Effector memory CD4-positive, alpha-beta T cell (primary cell): ENCODE measurements around the gene DCT.
"Not testable (repeated sequence)": the region's sequence is repeated elsewhere in the genome, so short reads cannot be mapped to it uniquely, and the experiment has no call there.

Experiments used
- DNase-seq, 3 donors: peaks; one replicate each; pipeline ENCODE4 v3.0.0-alpha.2; 2020
- H3K27ac ChIP-seq: 2 replicates; pipeline ENCODE4 v1.7.0; 2013; ENCODE audit warnings: mild to moderate bottlenecking, low read length, moderate library complexity; ENCODE audit not compliant: insufficient read depth, poor library complexity, severe bottlenecking
- H3K27me3 ChIP-seq: replicated peaks from 2 replicates; pipeline ENCODE4 v1.7.0; 2013; ENCODE audit warnings: mild to moderate bottlenecking, low read length; ENCODE audit not compliant: insufficient read depth, control insufficient read depth, poor library complexity, severe bottlenecking
- H3K36me3 ChIP-seq: 2 replicates; pipeline ENCODE4 v1.7.0; 2013; ENCODE audit warnings: mild to moderate bottlenecking, low read length, moderate library complexity; ENCODE audit not compliant: control insufficient read depth, insufficient read depth
- H3K4me1 ChIP-seq: 2 replicates; pipeline ENCODE4 v1.7.0; 2013; ENCODE audit warnings: low read length, mild to moderate bottlenecking; ENCODE audit not compliant: control insufficient read depth, insufficient read depth, poor library complexity, severe bottlenecking
- H3K4me3 ChIP-seq: 2 replicates; pipeline ENCODE4 v1.7.0; 2013; ENCODE audit warnings: low read length, low read depth, mild to moderate bottlenecking; ENCODE audit not compliant: insufficient read depth, poor library complexity, severe bottlenecking
- H3K9me3 ChIP-seq: 2 replicates; pipeline ENCODE4 v1.7.0; 2013; ENCODE audit warnings: mild to moderate bottlenecking, low read length, moderate library complexity; ENCODE audit not compliant: control insufficient read depth

Gene DCT

DNA sequence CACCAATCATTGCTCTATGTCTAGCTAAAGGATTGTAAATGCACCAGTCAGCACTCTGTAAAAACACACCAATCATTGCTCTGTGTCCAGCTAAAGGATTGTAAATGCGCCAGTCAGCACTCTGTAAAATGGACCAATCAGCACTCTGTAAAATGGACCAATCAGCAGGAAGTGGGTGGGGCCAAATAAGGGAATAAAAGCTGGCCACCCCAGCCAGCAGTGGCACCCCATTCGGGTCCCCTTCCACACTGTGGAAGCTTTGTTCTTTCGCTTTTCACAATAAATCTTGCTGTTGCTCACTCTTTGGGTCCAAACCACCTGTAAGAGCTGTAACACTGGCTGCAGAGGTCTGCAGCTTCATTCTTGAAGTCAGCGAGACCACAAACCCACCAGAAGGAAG, 19.3 kb upstream of the DCT start:
- H3K4me1 ChIP-seq, H3K27me3 ChIP-seq, H3K36me3 ChIP-seq, H3K9me3 ChIP-seq, H3K4me3 ChIP-seq, DNase-seq, H3K27ac ChIP-seq: not testable (repeated sequence)

GRCh38 chr13:94495806-94496205, 16.3 kb upstream of the DCT start:
- H3K4me3 ChIP-seq, result no peak overlapping the region
- no peak overlapping the region for H3K27ac ChIP-seq
- no peaks in the 10 kb centered on the region for H3K9me3 ChIP-seq
- H3K27me3 ChIP-seq, result no peaks in the 10 kb centered on the region
- no peak for DNase-seq
- no peaks in the 10 kb centered on the region for H3K36me3 ChIP-seq
- H3K4me1 ChIP-seq, result no peaks in the 10 kb centered on the region

GRCh38 chr13:94494026-94494425, 14.5 kb upstream of the DCT start:
- no peak overlapping the region for H3K27ac ChIP-seq
- H3K4me3 ChIP-seq, result no peak overlapping the region
- no peak for DNase-seq
- H3K9me3 ChIP-seq, result no peaks in the 10 kb centered on the region
- no peaks in the 10 kb centered on the region for H3K4me1 ChIP-seq
- H3K27me3 ChIP-seq, result no peaks in the 10 kb centered on the region
- H3K36me3 ChIP-seq, result no peaks in the 10 kb centered on the region

DNA sequence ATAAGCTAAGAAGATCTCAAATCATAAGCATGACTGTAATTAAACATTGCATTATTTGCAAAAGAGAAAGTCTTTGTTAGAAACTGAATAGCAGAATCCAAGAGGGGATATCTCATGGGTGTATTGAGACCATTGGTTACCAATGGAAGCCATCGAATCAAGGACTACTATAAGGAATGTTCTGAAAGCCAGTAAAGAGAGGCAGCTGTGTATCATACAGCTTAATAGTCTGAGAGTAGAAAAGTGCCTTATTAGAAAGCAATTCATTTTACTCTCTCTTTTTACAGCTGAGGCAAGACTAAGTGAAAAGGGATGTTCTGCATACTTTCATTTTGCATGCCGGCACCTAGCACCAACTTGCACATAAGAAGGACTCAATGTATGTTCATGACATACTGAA, 7.6 kb upstream of the DCT start:
- Histone ChIP-seq H3K36me3 (no peaks in the 10 kb centered on the region), H3K9me3 (no peaks in the 10 kb centered on the region), H3K4me1 (no peaks in the 10 kb centered on the region), H3K27me3 (no peaks in the 10 kb centered on the region), H3K4me3 (no peak overlapping the region), H3K27ac (no peak overlapping the region)
- no peak for DNase-seq

DNA sequence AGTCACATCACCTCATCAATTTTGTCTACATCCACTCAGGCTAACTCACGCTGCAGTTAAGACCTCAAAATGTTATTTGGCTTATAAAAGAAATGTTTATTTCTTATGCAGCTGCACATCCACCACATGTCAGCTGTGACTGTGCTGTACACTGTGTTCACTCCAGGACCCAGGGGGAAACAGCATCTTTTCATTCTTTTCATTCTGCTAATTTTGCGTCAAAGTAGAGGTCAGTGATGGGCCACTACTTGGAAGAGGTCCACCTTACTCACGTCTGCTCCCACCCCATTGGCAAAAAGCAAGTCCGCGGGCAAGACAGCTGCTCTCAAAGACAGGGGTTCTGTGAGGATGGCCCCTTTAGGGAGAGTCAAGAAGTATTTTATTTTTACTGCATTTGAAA, 4.5 kb upstream of the DCT start:
- DNase-seq, result no peak
- Histone ChIP-seq H3K27ac (no peak overlapping the region), H3K4me1 (no peaks in the 10 kb centered on the region), H3K4me3 (no peak overlapping the region), H3K27me3 (no peaks in the 10 kb centered on the region), H3K9me3 (no peaks in the 10 kb centered on the region), H3K36me3 (no peaks in the 10 kb centered on the region)

DNA sequence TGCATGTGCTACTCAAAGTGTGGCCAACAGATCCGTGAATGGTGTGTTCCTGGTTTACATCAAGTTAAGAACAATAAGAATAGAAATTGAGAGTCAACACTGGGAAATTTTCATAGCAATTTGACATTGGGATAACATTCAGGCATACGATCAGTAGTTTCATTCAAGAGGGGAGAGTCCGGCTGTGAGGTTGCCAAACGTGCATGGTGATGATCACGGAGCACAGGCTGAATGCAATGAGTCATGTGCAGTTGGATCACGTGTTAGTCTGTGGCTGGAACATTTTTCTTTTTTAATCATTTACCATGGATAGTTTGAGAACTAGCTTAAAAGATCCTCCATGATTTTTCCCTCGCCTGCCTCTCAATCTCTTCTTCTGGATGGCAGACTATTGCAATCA, 2.5 kb upstream of the DCT start:
- H3K27me3 ChIP-seq, result no peaks in the 10 kb centered on the region
- H3K27ac ChIP-seq, result no peak overlapping the region
- no peaks in the 10 kb centered on the region for H3K4me1 ChIP-seq
- no peak for DNase-seq
- no peaks in the 10 kb centered on the region for H3K9me3 ChIP-seq
- H3K36me3 ChIP-seq, result no peaks in the 10 kb centered on the region
- H3K4me3 ChIP-seq, result no peak overlapping the region

DNA sequence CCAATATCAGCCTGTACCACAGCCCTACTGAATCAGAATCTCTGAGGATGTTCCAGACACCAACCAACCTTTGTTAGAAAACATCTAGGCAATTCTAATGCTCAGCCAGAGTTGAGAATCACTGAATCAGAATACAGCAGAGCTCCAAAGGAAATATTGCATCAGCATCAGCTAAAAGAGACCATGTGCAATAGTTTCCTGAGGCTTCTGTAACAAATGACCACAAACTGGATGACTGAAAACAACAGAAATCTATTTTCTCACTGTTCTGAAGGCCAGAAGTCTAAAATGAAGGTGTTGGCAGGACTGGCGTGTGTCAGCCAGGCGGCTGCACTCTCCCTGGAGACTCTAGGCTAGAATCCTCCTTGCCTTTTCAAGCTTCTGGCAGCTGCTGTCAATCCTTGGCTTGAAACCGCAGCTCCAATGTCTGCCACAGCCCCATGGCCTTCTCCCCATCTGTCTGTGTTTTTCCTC, 1.2 kb upstream of the DCT start:
- Histone ChIP-seq H3K9me3 (no peaks in the 10 kb centered on the region), H3K27ac (no peak overlapping the region), H3K4me3 (no peak overlapping the region), H3K27me3 (no peaks in the 10 kb centered on the region), H3K36me3 (no peaks in the 10 kb centered on the region), H3K4me1 (no peaks in the 10 kb centered on the region)
- no peak for DNase-seq

DNA sequence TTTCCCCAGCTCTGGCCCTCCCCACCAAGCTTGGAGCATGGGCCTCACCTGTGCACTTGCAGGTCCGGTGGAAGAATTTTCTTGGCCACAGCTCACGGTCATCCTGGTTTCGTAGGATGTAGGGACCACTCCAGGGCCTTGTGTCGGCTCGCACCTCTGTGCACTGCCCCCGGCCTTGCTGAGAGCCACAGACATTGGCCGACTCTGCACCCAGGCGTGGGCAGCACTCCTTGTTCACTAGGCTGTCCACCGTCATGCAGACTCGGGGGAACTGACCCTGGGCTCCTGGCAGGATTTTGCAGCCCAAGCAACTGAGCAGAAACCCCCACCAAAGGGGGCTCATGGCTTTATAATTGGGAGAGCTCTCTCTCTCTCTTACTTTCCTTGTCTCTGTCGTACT, 569 bp downstream of the DCT start:
- Histone ChIP-seq H3K4me3 (no peak overlapping the region), H3K36me3 (no peaks in the 10 kb centered on the region), H3K27me3 (no peaks in the 10 kb centered on the region), H3K9me3 (no peaks in the 10 kb centered on the region), H3K4me1 (no peaks in the 10 kb centered on the region), H3K27ac (no peak overlapping the region)
- no peak for DNase-seq

DNA sequence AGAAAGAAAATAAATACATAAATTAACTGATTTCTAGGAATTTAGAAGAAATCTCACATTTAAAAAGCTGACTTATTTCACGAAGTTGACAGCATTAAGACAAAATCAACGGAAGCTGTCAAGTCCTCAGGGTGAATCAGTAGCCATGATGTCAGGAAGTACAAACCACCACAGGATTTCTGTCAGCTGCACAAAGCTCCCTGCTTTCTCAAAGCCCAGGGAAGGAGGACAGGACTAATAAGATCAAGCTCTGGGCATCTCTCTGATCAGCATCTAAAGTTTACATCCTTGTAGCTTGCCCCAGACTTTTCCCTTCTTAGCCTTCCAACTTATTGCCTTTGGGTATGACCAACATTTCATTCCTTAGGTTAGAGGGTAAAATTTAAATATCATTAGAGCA, 9.4 kb downstream of the DCT start:
- H3K4me3 ChIP-seq, result no peak overlapping the region
- H3K27ac ChIP-seq, result no peak overlapping the region
- no peaks in the 10 kb centered on the region for H3K36me3 ChIP-seq
- H3K9me3 ChIP-seq, result no peaks in the 10 kb centered on the region
- no peaks in the 10 kb centered on the region for H3K27me3 ChIP-seq
- no peak for DNase-seq
- H3K4me1 ChIP-seq, result no peaks in the 10 kb centered on the region

GRCh38 chr13:94464771-94465170, 14.7 kb downstream of the DCT start:
- H3K27me3 ChIP-seq, result no peaks in the 10 kb centered on the region
- no peaks in the 10 kb centered on the region for H3K4me1 ChIP-seq
- H3K4me3 ChIP-seq, result no peak overlapping the region
- no peak overlapping the region for H3K27ac ChIP-seq
- no peak for DNase-seq
- H3K36me3 ChIP-seq, result no peaks in the 10 kb centered on the region
- H3K9me3 ChIP-seq, result no peaks in the 10 kb centered on the region

DNA sequence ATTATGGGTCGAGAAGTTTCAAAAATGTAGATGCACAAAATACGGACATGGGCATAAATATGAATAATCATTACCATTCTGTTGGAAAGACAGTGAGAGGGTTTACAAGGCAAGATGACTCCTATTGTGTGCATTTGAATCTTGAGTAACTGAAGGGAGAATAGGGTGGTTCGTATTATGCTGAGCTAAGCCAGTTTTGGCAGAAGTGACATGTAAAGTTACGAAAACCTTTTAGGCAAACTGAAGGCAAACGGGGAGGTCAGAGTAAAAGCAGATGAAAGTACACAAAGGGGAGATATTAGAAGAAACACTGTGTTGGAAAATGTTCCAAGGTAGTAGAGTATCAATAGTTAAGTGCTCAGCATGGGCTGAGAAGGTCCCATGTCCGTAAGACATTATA, 16.8 kb downstream of the DCT start:
- H3K27me3 ChIP-seq, result no peaks in the 10 kb centered on the region
- no peaks in the 10 kb centered on the region for H3K9me3 ChIP-seq
- H3K27ac ChIP-seq, result no peak overlapping the region
- H3K36me3 ChIP-seq, result no peaks in the 10 kb centered on the region
- no peak for DNase-seq
- H3K4me3 ChIP-seq, result no peak overlapping the region
- no peaks in the 10 kb centered on the region for H3K4me1 ChIP-seq
